GM23248 (cell line): ENCODE measurements around the gene RER1.

Experiments
- EZH2 ChIP-seq: fragments of 200-600 bp; sonication (generic); IDR thresholded peaks from 2 replicates; pipeline ENCODE4 v1.6.1; 2018; ENCODE audit warnings: antibody characterized with exemption, mild to moderate bottlenecking; ENCODE audit not compliant: insufficient read depth, poor library complexity, severe bottlenecking
- EZH2phosphoT487 ChIP-seq: fragments of 200-600 bp; sonication (generic); IDR thresholded peaks from 2 replicates; pipeline ENCODE4 v1.6.1; 2018; ENCODE audit warnings: antibody characterized with exemption, moderate library complexity, mild to moderate bottlenecking, low read depth; ENCODE audit not compliant: insufficient read depth

- TF ChIP-seq EZH2phosphoT487 = no peak
- no peak for TF ChIP-seq EZH2
These were observed 56.4 kb downstream of the RER1 start for GRCh38 chr1:2448098-2448445.
